Vagina (tissue), 2 donors: ENCODE measurements around the gene FLRT1. TPM values are rescaled to one million over a fixed set of nuclear protein-coding genes. Genes with fewer than 3 reads are reported as not detected.

ENCODE experiments used
- DNase-seq, 2 donors: peaks; one replicate each; pipeline ENCODE4 v3.0.0-alpha.2; 2017; ENCODE audit errors: extremely low spot score in 2 of 2
- H3K27ac ChIP-seq: fragments of 200-600 bp; sonication (generic); one replicate; pipeline ENCODE4 v1.5.1; 2019
- H3K27me3 ChIP-seq: fragments of 200-600 bp; sonication (generic); one replicate; pipeline ENCODE4 v1.5.1; 2019
- H3K36me3 ChIP-seq, 2 donors: fragments of 200-600 bp; sonication (generic); one replicate each; pipeline ENCODE4 v1.5.1; 2017 to 2019
- H3K4me1 ChIP-seq: fragments of 200-600 bp; sonication (generic); one replicate; pipeline ENCODE4 v1.5.1; 2019
- H3K4me3 ChIP-seq, 2 donors: fragments of 200-600 bp; sonication (generic); 1 replicate in 1 of 2; 2 replicates in 1 of 2; pipeline ENCODE4 v1.5.1; 2016 to 2019
- H3K9me3 ChIP-seq: fragments of 200-600 bp; sonication (generic); one replicate; pipeline ENCODE4 v1.5.1; 2019
- CTCF ChIP-seq, 3 experiments: fragments of 450-650 bp in 2 of 3; fragments of 200-600 bp in 1 of 3; sonication (generic) in 1 of 3; IDR thresholded peaks; one replicate each; pipeline ENCODE4 v1.5.1; 2017 to 2019; ENCODE audit warnings: antibody characterized with exemption in 3 of 3, mild to moderate bottlenecking in 2 of 3, moderate library complexity in 2 of 3
- POLR2A ChIP-seq, 2 donors: fragments of 450-650 bp; IDR thresholded peaks; one replicate each; pipeline ENCODE4 v1.6.1; 2017; ENCODE audit warnings: antibody characterized with exemption in 2 of 2, mild to moderate bottlenecking in 2 of 2, moderate library complexity in 2 of 2
- POLR2AphosphoS5 ChIP-seq, 2 donors: sonication (generic); formaldehyde crosslinking; IDR thresholded peaks; one replicate each; pipeline ENCODE4 v1.9.0; 2017; ENCODE audit warnings: antibody characterized with exemption in 2 of 2, mild to moderate bottlenecking in 2 of 2, low read depth in 1 of 2; ENCODE audit not compliant: insufficient read depth in 1 of 2
- intact Hi-C: fragments of 100-400 bp; cut with DNase I; formaldehyde crosslinking; loops from one replicate; pipeline ENCODE4 v1.15.1; 2023
- total RNA-seq: library from RNA; depleted of rRNA; stranded (reverse); fragments of >200 nt; gene quantifications from one replicate; pipeline ENCODE4 v1.2.3, GENCODE V29; 2016

The FLRT1 gene
- total RNA-seq, 1 donor from 2014 or later: 0.49 TPM

GRCh38 chr11:64029773-64030172, 6.0 kb upstream of the FLRT1 start:
- no peak overlapping the region for H3K27ac ChIP-seq
- H3K4me1 ChIP-seq: peaks cover 12% of the 10 kb centered on the region
- H3K4me3 ChIP-seq: no peak overlapping the region
- H3K27me3 ChIP-seq: no peaks in the 10 kb centered on the region
- no peaks in the 10 kb centered on the region for H3K36me3 ChIP-seq
- intact Hi-C loops: no loop called here
- DNase-seq: no peak
- TF ChIP-seq POLR2A (IDR thresholded peaks at IDR 0.05) (no peak), CTCF (IDR thresholded peaks at IDR 0.05) (no peak), POLR2AphosphoS5 (IDR thresholded peaks at IDR 0.05; ENCODE audit: insufficient read depth in 1 of 2, low read depth in 1 of 2) (no peak)
- no peaks in the 10 kb centered on the region for H3K9me3 ChIP-seq

DNA sequence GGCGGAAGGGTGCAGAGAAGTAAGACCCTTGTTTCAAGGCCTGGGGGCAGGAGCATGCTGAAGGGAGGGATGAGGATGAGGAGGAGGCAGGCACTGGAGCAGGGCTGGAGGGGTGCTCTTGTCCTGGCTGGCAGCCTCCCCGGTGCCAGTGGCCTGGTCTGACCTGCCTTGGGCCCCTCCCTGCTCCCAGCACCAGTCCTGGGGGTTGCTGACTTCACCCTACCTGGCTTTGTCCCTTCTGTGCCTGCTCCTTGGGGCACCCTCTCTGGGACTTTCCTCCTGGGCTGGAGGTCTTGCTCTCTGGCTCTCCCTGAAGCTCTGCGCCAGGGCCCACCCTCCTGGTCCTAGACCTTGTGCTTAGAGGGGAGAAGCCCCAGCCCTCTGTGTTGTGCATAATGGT, 4.7 kb upstream of the FLRT1 start:
- intact Hi-C loops: no loop called here
- H3K9me3 ChIP-seq: no peaks in the 10 kb centered on the region
- H3K27me3 ChIP-seq: no peaks in the 10 kb centered on the region
- H3K4me3 ChIP-seq: no peak overlapping the region
- H3K27ac ChIP-seq: no peak overlapping the region
- no peak for DNase-seq
- TF ChIP-seq CTCF (IDR thresholded peaks at IDR 0.05): no peak
- TF ChIP-seq POLR2AphosphoS5 (IDR thresholded peaks at IDR 0.05; ENCODE audit: insufficient read depth in 1 of 2, low read depth in 1 of 2): no peak
- no peak for TF ChIP-seq POLR2A (IDR thresholded peaks at IDR 0.05)
- H3K36me3 ChIP-seq: no peaks in the 10 kb centered on the region
- H3K4me1 ChIP-seq: peaks cover 19% of the 10 kb centered on the region

GRCh38 chr11:64032050-64032449, 3.7 kb upstream of the FLRT1 start:
- H3K36me3 ChIP-seq: no peaks in the 10 kb centered on the region
- peaks cover 30% of the 10 kb centered on the region for H3K4me1 ChIP-seq
- no peaks in the 10 kb centered on the region for H3K9me3 ChIP-seq
- no peak overlapping the region for H3K27ac ChIP-seq
- intact Hi-C loops: no loop called here
- TF ChIP-seq POLR2A (IDR thresholded peaks at IDR 0.05) (no peak), POLR2AphosphoS5 (IDR thresholded peaks at IDR 0.05; ENCODE audit: insufficient read depth in 1 of 2, low read depth in 1 of 2) (no peak), CTCF (IDR thresholded peaks at IDR 0.05) (no peak)
- DNase-seq: no peak
- H3K27me3 ChIP-seq: no peaks in the 10 kb centered on the region
- no peak overlapping the region for H3K4me3 ChIP-seq

- Histone ChIP-seq H3K27ac (no peak overlapping the region), H3K36me3 (no peaks in the 10 kb centered on the region), H3K4me1 (peaks cover 19% of the 10 kb centered on the region), H3K4me3 (no peak overlapping the region), H3K27me3 (no peaks in the 10 kb centered on the region), H3K9me3 (no peaks in the 10 kb centered on the region)
- TF ChIP-seq POLR2AphosphoS5 (IDR thresholded peaks at IDR 0.05; ENCODE audit: insufficient read depth in 1 of 2, low read depth in 1 of 2): no peak
- no peak for TF ChIP-seq CTCF (IDR thresholded peaks at IDR 0.05)
- no peak for TF ChIP-seq POLR2A (IDR thresholded peaks at IDR 0.05)
- intact Hi-C loops: no loop called here
- no peak for DNase-seq
These were observed 1.3 kb upstream of the FLRT1 start for GRCh38 chr11:64034411-64034811.

- Histone ChIP-seq H3K27me3 (no peaks in the 10 kb centered on the region), H3K4me1 (peaks cover 19% of the 10 kb centered on the region), H3K4me3 (peak overlapping the region; percentile 21 to 53), H3K9me3 (no peaks in the 10 kb centered on the region), H3K27ac (no peak overlapping the region), H3K36me3 (no peaks in the 10 kb centered on the region)
- intact Hi-C loops: no loop called here
- no peak for DNase-seq
- TF ChIP-seq POLR2AphosphoS5 (IDR thresholded peaks at IDR 0.05; ENCODE audit: insufficient read depth in 1 of 2, low read depth in 1 of 2): no peak
- TF ChIP-seq POLR2A (IDR thresholded peaks at IDR 0.05): no peak
- no peak for TF ChIP-seq CTCF (IDR thresholded peaks at IDR 0.05)
These were observed 628 bp upstream of the FLRT1 start for GRCh38 chr11:64035081-64035524.
